T-helper 2 cell treated with Interferon-gamma antibody and Interleukin-4, amounts not matched to agents 5 μg/mL and 100 μg/mL, for 36 hours (primary cell): ENCODE data around the gene P2RY13.

Experiments used
- DNase-seq: peaks from one replicate; pipeline ENCODE4 v3.0.0; 2021; ENCODE audit warnings: low spot score
- H3K27ac Mint-ChIP-seq: one replicate; pipeline ENCODE4 v1.8.0; 2021; ENCODE audit warnings: mild to moderate bottlenecking, mixed read lengths
- H3K27me3 Mint-ChIP-seq: one replicate; pipeline ENCODE4 v1.8.0; 2021; ENCODE audit warnings: low read depth, mixed read lengths
- H3K36me3 Mint-ChIP-seq: one replicate; pipeline ENCODE4 v1.8.0; 2021; ENCODE audit warnings: low read depth, mixed read lengths
- H3K4me1 Mint-ChIP-seq: one replicate; pipeline ENCODE4 v1.8.0; 2021; ENCODE audit warnings: low read depth, mixed read lengths
- H3K4me3 Mint-ChIP-seq: one replicate; pipeline ENCODE4 v1.8.0; 2022; ENCODE audit warnings: mild to moderate bottlenecking, moderate library complexity, mixed read lengths
- H3K9me3 Mint-ChIP-seq: one replicate; pipeline ENCODE4 v1.8.0; 2021; ENCODE audit warnings: mixed read lengths

Gene P2RY13

DNA sequence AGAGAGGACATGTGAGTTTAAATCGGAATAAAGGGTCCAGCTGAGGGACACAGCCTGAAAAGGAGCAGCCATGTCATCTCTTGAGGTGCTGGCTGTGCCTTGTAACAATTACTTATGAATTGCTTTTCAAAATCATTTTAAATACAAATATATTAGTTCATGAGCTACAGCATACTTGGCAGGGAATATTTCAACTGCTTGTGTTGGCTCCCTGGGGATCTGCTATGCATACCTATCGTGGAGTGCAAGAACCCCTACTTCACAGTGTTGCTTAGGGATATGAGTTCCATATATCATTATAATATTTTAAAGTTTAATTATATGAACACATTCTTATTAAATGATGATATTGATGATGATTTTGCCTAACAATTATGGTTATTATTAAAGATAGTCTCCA is 31.9 kb downstream of the P2RY13 start:
- Mint-ChIP-seq H3K4me1 (peaks cover 15% of the 10 kb centered on the region), H3K27me3 (no peaks in the 10 kb centered on the region), H3K36me3 (no peaks in the 10 kb centered on the region), H3K4me3 (no peak overlapping the region), H3K9me3 (no peaks in the 10 kb centered on the region), H3K27ac (no peak overlapping the region)
- no peak for DNase-seq

DNA sequence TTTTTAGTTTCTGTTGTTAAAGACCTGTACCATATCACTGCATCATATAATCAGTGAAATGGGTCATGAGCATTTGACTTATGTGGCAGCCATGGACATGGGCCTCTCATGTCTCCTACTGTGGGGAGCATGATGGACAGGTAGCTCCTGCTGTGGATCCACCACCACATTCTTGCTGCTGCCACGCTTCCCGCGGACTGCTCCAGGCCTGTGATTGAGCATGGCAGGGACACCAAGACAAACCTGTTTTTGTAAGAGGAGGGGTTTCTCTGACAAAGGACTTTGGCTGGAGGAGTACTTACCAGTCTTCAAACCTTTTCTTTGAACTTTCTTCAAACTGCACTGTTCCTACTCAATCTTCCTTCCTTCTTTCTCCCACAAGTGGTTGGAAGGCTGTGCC is 33.1 kb downstream of the P2RY13 start:
- Mint-ChIP-seq H3K27me3 (no peaks in the 10 kb centered on the region), H3K36me3 (no peaks in the 10 kb centered on the region), H3K27ac (no peak overlapping the region), H3K9me3 (no peaks in the 10 kb centered on the region), H3K4me3 (no peak overlapping the region), H3K4me1 (peaks cover 7% of the 10 kb centered on the region)
- no peak for DNase-seq

DNA sequence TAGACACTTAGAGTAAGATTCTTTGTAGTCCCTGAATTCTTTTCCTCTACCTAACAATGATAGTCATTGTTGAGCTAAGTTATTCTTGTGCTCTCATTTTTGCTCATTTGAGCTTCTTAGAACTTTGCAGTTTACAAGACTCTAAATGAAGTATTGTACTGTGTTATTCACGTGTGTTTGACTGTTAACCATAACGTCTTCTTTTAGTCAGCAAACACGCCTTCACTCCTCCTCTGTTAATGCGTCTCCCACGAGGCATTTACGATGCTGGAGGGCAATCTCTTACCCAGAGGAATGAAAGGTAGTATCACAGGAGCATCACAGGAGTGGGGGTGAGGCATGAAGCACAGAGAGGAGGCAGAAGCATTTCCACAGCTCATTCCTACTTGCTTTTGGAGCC is 36.2 kb downstream of the P2RY13 start:
- no peak overlapping the region for H3K27ac Mint-ChIP-seq
- no peaks in the 10 kb centered on the region for H3K9me3 Mint-ChIP-seq
- no peak for DNase-seq
- H3K27me3 Mint-ChIP-seq = no peaks in the 10 kb centered on the region
- H3K4me1 Mint-ChIP-seq = no peaks in the 10 kb centered on the region
- H3K36me3 Mint-ChIP-seq = no peaks in the 10 kb centered on the region
- H3K4me3 Mint-ChIP-seq = no peak overlapping the region

DNA sequence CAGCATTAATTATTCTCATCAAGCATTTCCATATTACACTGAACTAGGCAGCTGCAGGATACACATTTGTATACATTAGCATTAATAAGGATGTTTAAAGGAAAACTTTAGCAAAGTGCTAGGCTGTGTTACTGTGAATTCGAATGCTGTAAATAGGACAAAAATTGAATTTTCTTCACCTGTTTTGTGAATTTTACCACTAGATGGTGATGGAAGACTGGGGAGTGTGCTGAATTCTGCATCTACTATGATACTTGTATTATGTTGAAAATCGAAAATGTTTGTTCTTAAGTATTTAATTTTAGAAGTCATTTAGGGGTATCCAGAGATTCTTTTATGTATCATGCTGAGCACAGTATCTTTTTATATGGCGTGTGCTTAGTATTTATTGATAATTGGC is 38.7 kb downstream of the P2RY13 start:
- Mint-ChIP-seq H3K4me1 (peaks cover 6% of the 10 kb centered on the region), H3K9me3 (no peaks in the 10 kb centered on the region), H3K36me3 (no peaks in the 10 kb centered on the region), H3K4me3 (no peak overlapping the region), H3K27ac (no peak overlapping the region), H3K27me3 (no peaks in the 10 kb centered on the region)
- no peak for DNase-seq

DNA sequence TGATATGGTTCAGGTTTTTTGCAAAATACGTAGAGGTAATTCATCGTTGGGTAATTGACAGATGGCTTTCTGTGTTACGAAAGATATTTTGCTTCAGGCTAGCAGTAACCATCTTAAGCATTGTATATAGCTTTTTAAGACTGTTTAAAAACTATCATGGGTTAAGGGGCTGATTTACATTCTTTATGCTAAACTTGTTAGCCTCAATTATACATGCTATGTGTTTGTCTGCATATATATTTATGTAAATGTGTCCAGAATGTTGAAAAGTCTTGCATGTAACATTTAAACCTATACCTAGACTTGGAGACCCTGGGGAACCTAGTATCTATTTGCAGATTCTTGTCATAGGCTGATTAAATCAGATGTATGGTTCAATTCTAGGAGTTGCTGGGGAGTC is 39.9 kb downstream of the P2RY13 start:
- H3K4me3 Mint-ChIP-seq = no peak overlapping the region
- DNase-seq = no peak
- H3K4me1 Mint-ChIP-seq = peaks cover 10% of the 10 kb centered on the region
- no peaks in the 10 kb centered on the region for H3K9me3 Mint-ChIP-seq
- H3K36me3 Mint-ChIP-seq = no peaks in the 10 kb centered on the region
- H3K27ac Mint-ChIP-seq = no peak overlapping the region
- no peaks in the 10 kb centered on the region for H3K27me3 Mint-ChIP-seq

DNA sequence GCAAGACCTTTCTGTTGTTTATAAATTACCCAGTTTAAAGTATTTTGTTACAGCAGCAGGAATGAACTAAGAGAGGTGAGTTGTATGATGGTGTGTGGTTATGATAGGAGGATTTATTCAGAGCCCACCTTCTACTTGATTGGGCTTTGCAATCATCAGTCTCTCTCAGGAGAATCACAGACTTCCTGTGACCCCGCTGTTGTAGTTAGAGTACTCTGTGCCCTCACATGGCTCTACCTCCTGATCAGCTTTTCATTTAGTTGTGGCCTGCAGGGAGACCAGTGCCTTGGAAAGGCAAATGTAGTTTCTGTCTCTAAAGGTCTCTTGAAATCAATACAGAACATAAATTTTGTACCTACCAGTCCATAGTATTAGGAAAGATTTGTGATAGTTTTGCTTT is 43.4 kb downstream of the P2RY13 start:
- Mint-ChIP-seq H3K27ac (no peak overlapping the region), H3K9me3 (no peaks in the 10 kb centered on the region), H3K4me3 (no peak overlapping the region), H3K36me3 (no peaks in the 10 kb centered on the region), H3K27me3 (no peaks in the 10 kb centered on the region), H3K4me1 (peaks cover 32% of the 10 kb centered on the region)
- no peak for DNase-seq

DNA sequence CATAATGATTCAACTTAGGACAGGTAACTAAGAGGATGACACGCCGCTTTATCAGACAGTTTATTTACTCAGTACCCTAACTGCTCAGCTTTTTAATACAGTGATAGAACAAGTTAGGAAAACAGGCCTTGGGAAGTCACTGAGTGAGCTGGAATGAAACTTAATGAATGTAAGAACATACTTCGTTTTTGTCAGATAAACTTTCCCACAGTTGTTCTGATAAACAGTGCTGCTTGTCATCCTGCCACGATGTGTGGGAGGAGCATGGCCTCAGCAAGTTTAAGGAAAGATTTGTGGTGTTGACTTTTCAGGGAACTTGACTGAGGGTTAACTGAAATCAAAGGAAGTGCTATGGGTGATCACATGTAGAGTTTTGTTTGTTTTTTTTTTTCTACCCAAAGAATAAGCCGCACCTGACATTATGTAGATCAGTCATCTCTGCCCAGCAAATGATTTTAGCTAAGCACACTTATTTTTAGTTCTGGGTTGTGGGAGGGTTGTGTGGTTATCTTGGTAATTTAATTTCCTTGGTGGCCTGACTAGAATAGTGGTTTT is 45.4 kb downstream of the P2RY13 start:
- Mint-ChIP-seq H3K4me1 (peaks cover 41% of the 10 kb centered on the region), H3K4me3 (peak overlapping the region; percentile 13), H3K27ac (peak overlapping the region; percentile 50), H3K9me3 (no peaks in the 10 kb centered on the region), H3K27me3 (no peaks in the 10 kb centered on the region), H3K36me3 (no peaks in the 10 kb centered on the region)
- peak; percentile 76 for DNase-seq

DNA sequence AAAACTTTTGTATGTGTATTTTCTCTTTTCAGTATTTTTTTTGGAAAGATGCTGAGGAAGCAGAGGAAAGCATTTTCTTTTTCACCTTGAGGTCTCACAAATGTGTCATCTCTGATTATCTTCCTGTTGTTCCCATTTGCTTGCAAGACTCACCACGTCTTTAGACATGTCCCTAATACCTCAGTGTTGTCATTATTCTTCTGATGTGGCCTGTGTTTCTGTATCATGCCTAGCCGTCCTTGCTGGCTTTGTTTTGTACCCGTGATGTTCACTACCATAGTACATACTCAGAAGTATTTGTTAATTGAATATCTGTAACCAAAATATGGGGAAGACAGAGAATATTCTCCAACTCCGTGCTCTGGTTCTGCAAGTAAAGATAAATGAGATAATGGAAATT is 46.0 kb downstream of the P2RY13 start:
- peaks cover 47% of the 10 kb centered on the region for H3K4me1 Mint-ChIP-seq
- no peaks in the 10 kb centered on the region for H3K36me3 Mint-ChIP-seq
- no peaks in the 10 kb centered on the region for H3K27me3 Mint-ChIP-seq
- no peaks in the 10 kb centered on the region for H3K9me3 Mint-ChIP-seq
- no peak for DNase-seq
- peak overlapping the region; percentile 24 for H3K4me3 Mint-ChIP-seq
- peak overlapping the region; percentile 34 for H3K27ac Mint-ChIP-seq

DNA sequence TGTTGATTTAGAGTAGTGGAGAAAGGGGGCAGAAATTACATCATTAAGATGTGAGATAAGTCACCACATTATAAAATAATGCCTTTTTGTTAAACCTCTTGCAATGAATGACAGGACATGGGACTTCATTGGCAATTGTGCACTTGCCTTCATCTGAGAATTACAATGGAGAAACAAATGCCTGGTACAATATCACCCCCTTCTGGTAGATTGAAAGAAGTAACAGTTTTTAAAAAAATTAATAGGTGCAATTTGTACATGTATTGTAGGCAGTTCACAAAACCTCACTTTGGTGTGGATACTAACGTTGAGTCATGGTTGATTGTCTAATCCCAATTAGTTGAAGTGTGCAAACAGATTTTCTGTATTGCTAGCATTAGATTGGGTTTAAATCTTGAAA is 46.4 kb downstream of the P2RY13 start:
- H3K27ac Mint-ChIP-seq = peak overlapping the region; percentile 34
- DNase-seq = no peak
- no peaks in the 10 kb centered on the region for H3K27me3 Mint-ChIP-seq
- H3K4me1 Mint-ChIP-seq = peaks cover 52% of the 10 kb centered on the region
- no peaks in the 10 kb centered on the region for H3K36me3 Mint-ChIP-seq
- no peaks in the 10 kb centered on the region for H3K9me3 Mint-ChIP-seq
- H3K4me3 Mint-ChIP-seq = peak overlapping the region; percentile 24

DNA sequence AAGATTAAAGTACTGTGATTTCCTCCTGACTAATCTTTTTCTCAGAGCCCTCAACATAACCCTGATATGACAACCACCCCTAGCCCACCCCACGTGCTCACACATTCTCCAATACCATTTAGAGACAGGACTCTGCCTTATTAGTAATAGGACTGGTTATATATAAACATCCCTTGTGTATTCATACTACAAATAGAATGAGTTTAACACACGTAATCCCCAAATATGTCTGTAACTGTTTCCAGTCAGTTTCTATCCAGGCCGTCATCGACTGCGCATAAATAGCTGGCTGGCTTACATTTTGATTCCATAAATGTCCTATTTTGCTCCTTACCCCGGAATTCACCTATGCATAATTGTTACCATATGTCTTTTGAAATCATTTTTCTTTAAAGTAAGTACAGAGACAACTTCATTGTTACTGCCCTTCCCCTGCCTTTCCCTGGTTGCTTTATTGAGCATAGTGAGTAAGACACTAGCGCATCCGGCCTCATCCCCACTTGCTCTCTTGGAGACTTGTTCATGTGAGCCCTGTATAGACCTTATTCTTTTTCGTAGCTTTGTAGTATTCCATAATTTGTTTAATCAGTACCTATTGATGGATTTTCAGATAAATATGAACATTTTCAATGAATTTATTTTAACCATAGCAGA is 47.6 kb downstream of the P2RY13 start:
- Mint-ChIP-seq H3K27ac (no peak overlapping the region), H3K36me3 (no peaks in the 10 kb centered on the region), H3K4me1 (peaks cover 53% of the 10 kb centered on the region), H3K4me3 (no peak overlapping the region), H3K27me3 (no peaks in the 10 kb centered on the region), H3K9me3 (no peaks in the 10 kb centered on the region)
- no peak for DNase-seq

DNA sequence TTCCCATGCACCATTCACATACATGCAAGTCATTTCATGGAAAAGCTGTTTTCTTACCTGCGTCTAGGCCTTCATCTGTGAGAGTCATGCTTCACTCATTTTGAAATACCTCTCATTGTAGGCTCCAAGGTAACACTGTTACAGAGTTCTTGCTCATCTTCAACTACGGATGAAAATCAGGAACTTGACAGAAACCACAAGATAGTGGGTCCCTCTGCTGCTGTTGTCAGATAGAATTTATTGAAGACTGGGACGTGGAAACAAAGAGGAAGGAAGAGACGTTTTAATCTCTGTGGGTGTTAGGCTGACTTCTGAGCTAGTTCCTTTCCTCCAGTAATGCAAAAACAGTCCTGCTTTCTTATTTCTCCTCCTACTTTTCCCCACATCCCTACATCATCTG is 51.1 kb downstream of the P2RY13 start, which contains the start of gene P2RY14:
Gene P2RY14, minus strand, starts transcription at position 313 of the 400 bp plus-strand sequence. CDS start 64,226 bp downstream, outside the sequence.
- Mint-ChIP-seq H3K4me1 (peaks cover 64% of the 10 kb centered on the region), H3K9me3 (no peaks in the 10 kb centered on the region), H3K27ac (peak within 1 kb of the TSS; percentile 67), H3K4me3 (peak within 1 kb of the TSS; percentile 61), H3K36me3 (no peaks in the 10 kb centered on the region), H3K27me3 (no peaks in the 10 kb centered on the region)
- DNase-seq = no peak

DNA sequence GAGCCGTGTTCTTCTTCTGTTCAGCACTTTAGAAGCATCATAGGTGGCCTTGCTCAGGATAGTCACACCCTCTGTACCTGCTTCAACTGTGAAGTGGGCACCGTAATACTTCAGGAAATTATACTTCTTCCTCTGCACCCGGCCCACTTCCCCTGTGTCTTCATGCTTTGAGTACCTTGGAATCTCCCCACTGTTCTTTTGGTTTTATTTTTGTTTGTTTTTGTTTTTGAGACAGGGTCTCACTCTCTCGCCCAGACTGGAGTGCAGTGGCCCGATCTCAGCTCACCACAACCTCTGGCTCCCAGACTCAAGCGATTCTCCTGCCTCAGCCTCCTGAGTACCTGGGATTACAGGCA is 52.7 kb downstream of the P2RY13 start:
- Mint-ChIP-seq H3K27me3 (no peaks in the 10 kb centered on the region), H3K4me1 (peaks cover 63% of the 10 kb centered on the region), H3K27ac (peak overlapping the region; percentile 65), H3K9me3 (no peaks in the 10 kb centered on the region), H3K4me3 (peak overlapping the region; percentile 60), H3K36me3 (no peaks in the 10 kb centered on the region)
- DNase-seq = no peak
